IPS-11a (cell line): ENCODE measurements around the gene NUDT1.

ENCODE experiments used
- H3K4me3 ChIP-seq: one replicate; pipeline ENCODE4 v1.5.1; 2013; ENCODE audit warnings: low read depth, low read length, control low read depth

The NUDT1 gene

DNA sequence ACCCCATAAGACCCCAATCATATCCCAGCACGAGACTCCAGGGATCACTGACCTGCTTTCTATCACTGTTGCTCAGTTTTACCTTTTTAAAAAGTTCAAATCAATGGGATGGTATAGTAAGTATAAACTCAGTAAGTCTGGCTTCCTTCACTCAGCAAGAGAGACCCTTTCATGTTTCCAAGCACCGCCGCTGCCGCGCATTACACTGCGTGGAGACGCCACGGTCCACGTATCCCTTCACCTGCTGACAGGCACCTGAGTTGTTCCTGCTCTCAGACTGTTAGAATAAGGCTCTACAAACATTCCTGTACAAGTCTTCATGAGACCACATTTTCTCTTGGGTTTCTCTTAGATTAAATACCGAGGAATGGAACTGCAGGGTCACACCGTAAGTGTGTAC is 37.6 kb upstream of the NUDT1 start:
- no peak overlapping the region for H3K4me3 ChIP-seq

DNA sequence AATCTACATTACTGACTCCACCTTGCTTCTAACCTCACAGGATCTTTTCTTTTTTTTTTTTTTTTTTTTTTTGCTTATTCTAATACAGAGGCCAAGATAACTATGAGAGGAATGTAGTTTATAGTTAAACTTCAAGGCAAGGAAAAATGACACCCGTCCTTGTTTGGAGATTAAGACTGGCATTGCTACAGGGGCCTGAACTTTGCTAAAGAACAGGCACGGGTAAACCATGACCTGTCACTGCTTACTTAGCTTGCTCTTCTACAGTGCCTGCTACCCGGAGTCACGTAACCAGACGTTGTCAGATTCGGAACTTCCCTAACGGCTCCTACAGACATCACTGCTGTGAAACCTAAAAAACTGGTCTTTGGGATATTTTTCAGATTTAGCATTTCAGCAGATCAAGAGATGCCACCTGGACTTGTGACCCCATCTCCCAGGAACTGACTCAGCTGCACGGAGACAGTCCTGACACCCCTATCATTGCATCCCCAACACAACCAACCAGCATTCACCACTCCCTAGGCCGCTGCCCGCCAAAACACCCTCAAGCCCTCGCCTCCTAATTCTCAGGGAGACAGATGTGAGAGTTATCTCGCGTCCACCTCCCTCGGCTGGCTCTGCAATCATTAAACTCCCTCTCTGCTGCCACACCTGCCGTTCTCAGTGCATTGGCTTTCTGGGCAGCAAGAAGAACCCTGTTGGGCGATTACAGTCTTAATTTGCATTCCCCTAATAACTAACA is 36.8 kb upstream of the NUDT1 start:
- H3K4me3 ChIP-seq: no peak overlapping the region

DNA sequence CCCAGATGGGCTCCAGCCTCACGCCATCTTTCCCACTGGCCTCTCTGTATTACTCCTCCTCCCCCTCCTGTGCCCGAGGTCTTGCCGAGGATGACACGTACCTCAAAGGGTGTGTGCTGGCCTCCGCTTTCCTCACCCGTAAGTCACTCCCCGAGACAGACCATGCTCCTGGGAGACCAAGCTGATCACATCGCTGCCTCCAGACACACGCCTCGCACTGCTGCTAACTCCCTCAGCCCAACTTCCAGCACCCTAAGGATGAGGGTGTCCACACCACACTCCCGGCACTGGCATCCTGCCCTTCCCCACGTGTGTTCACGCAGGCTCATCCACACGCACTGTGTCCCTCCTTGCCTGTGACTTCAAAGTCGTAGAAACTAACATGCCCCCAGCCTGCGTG is 33.3 kb upstream of the NUDT1 start:
- no peak overlapping the region for H3K4me3 ChIP-seq

DNA sequence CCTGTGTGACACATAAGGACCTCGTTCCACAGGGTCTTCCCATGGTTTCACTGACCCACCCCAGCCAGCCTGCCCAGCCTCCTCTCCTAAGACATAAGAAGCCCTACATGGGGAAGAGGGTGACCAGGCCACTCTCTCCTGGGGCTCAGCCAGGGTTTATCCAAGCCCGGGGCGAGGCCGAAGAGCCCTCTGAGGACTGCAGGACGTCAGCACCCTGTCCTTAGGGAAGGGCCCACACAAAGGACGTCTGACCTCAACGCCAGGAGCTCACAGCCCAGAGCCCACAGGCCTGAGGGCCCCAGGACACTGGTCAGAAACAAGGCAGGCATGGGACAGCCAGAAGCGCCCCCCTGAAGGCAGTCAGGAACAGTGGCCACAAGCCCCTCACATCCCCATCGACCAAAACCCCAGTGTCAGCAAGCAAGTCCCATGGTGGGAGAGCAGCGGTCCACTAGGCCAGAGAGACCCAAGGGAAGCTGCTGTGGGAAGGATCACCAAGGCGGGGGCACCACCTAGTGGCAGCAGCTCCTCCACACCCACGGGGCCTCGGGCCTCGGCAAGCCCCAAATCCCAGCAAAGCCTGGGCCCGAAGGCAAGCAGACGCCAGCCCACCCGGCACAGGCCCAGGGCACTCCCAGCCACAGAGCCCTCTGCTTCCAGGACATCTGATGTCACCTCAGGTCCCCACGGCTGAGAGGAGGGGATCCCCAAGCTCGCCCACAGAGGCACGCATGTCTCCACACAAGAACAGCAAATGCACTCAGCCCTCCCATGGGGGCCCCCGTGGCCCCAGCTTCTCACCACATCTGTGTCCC is 32.7 kb upstream of the NUDT1 start:
- H3K4me3 ChIP-seq: no peak overlapping the region

DNA sequence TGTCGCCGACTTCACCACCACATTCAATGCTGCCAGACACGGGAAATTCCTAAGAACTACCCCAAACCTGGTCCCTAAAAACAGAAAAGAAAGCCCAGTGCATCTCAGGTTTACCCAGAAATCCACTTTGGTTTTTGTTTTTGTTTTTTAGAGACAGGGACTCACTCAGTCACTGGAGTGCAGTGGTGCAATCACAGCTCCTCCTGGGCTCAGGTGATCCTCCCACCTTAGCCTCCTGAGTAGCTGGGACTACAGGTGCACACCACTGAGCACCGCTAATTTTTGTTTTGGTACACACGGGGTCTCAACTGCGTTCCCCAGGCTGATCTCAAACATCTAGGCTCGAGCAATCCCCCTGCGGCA is 32.1 kb upstream of the NUDT1 start:
- H3K4me3 ChIP-seq: no peak overlapping the region

DNA sequence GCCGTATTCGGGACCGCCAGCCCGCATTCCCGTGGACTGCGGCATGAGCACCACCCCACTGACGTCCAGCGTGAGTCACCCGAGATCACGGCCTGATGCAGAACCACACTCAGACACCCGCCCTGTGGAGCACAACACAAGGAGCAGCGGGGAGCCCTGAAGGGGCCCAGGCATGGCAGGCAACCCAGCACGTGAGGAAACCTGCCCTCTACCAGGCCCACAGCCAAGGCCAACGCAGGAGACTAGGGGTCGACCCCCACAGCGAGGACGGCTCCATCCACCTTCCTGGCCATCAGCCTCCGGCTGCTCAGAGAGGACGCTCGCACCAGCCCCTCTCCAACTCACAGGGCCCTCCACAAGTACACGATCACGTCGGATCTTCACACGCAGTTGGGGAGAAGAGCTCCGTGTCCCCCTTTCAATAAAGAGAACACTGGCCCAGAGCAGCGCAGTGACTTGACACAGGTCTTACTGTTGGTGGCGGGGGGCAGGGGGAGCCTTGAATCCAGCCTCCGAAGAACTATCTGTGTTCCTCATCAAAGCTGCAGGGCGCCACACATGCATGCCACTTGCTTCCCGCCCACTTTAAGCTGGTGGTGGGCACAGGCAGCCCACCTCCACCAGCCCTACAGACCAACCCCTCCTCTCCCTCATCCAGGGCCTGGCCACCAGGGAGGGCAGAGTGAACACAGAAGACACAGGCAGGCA is 31.3 kb upstream of the NUDT1 start:
- H3K4me3 ChIP-seq: no peak overlapping the region

DNA sequence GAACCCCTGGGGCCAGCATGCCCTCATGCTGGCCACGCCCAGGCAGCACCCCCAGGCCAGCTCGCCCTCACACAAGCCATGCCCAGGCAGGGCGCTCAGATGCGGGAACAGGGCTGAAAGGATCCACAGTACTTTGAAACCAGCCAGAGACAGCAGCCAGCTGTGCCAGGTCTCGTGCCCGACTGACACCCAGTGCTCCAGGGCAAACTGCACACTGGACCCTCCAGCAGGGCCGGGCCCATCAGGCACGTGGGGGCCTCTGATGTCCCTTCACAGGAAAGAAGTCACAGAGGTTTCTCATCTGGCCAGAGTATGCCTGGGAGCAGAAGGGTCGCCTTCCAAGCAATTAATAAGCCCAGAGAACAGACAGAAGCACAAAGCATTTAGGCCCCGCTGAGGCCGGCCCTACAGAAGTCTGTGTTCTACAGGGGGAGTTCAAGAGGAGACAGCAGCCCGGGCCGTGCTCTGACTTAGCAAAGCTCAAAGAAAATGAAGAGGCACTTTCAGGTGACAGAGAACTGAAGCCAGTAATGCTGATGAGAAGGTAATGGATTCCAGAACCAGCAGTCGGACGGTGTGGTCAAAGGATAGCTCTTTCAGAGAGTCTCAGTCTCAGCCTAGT is 30.7 kb upstream of the NUDT1 start:
- H3K4me3 ChIP-seq: no peak overlapping the region

DNA sequence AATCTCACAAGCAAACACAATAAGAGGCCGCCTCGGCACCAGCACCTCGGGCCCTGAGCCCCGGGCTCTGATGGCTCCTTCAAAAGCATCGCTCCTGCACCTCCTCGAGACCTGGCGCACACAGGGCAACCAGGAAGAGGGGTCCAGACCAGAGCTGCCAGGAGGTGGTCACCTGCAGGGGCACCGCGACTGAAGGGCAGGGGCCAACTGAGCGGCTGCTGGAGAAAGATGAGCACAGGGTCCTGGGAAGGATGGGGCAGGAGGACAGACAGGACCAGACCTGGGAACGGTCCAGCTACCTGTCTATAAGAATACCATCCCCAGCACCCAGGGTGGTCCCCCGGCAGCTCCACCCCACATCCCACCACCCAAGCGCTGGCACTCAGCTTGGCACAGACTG is 30.1 kb upstream of the NUDT1 start:
- no peak overlapping the region for H3K4me3 ChIP-seq

DNA sequence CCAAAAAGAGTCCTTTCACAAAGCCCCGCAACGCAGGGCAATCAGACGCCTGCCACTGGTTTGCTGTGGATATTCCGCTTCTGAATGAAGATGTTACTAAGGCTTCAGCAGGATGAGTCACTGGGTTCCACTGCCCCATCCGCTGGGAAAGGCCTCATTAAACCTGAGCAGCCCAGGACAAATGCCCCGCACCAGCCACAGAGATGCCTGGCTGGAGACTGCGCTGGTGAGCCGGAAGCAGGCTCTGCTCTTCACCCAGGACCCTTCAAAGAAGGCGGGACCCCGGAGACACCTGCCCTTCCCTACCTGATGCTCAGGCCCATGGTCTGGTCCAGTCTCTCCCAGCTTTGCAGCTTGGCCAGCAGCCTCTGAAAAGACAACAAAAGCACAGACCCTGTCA is 29.1 kb upstream of the NUDT1 start:
- H3K4me3 ChIP-seq: no peak overlapping the region

DNA sequence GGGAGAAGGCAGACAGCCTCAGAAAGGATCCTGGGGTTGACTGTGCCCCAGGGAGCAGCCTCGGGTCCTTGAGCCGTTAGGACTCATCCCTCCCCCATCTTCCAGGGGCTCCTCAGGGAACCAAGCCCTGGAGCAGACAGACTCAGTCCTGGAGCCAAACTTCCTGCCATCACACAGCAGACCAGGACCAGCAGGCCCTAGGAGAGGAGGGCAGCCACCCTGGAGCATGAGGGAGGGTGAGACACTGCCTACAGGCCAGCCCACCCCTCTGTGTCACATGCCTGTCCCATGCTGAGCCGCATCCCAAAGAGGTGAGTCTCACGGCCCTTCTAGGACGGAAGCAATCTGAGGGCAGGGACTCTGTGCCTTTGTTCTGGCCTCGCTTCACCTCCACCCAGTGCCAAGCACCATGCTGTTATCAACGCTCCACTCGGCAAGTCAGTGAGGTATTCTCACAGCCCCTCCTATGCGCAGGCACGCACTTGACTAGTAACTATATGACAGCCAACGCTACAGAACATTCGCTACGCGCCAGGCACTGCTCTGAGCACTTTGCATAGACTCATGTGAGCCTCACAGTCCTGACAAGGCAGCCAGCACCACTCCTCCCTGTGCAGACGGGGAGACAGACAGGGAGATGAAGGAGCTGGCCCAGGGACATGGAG is 28.3 kb upstream of the NUDT1 start:
- no peak overlapping the region for H3K4me3 ChIP-seq

DNA sequence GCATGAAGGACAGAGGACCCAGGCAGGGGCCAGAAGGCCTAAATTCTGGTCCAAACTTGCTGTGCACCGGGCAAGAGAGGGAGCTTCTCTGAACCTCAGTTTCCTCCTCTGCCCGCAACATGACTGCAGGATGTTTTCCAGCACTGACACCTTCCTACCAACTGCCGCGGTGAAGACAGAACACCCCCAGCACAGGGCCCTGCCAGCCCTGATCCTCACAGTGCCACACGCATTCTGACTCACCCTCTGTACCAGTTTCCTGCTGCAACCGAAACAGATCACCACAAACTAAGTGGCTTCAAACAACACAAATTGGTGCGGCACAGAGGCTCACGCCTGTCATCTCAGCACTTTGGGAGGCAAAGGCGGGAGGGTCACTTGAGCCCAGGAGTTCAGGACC is 27.4 kb upstream of the NUDT1 start:
- H3K4me3 ChIP-seq: no peak overlapping the region

DNA sequence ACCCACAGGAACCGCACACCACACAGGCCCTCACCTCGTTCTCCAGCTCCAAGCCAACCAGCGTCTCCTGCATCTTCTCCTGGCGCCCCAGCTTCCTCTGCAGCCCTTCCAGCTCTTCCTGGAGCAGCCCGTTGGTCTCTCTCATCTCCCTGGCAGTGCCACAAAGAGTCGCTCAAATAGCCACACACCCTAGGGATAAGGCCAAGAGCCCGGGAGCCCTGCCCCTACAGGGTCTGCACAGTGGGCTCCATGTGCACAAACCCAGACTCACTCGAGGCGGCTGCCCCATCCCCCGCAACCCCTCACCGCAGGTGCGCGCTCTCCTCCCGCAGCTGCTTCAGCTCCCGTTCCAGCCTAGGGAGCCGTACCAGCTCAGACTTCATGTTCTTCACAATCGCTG is 26.2 kb upstream of the NUDT1 start:
- H3K4me3 ChIP-seq: no peak overlapping the region

DNA sequence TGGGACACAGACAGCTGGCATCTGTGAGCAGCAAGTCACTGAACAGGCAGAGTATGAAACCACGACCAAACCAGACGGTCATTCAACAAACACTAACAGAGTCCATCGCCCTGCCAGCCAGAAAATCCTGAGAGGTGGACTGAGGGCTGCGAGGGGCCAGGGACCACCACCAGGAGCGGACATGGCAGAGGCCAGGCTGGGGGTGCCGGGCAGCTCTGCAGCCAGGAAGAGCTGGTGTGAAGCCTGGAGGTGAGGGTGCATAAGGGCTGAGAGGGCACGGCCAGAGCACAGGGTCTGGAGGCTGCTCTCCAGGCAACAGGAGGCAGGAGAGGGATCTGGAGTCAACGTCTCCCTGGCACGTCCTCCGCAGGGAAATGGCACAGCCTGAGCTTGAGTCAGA is 24.8 kb upstream of the NUDT1 start:
- no peak overlapping the region for H3K4me3 ChIP-seq

DNA sequence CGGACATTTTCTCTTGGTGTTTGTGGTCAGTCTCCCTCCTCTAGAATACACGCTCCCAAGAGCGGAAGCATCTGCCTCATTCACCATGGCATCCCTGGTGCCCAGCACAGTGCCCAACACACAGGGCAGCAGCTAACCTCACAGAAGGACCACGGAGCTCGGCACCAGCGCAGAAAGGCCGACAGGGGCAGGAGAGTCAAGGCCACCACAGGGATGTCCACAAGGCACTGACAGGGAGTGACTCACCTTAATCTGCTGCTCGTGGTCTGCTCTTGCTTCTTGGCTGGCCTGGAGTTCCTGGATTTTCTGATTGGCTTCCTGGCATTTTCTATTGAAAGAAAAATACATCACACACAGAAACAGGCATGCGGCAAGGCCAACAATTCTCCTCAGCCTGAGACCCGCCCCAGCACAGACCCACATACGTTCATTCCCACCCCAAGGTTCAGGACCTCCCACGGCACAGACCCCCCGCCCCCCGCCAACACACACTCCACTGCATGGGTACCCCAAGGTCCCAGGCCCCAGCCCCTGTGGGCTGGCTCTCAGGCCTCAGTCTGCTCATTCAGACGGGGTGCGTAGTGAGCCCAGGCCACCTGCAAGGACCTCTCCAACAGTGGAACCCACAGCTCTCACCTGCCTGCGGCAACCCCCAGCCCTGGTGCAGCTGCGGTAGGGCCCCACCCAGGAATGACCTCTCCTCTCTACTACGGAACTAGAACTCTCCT is 24.1 kb upstream of the NUDT1 start:
- H3K4me3 ChIP-seq: no peak overlapping the region

DNA sequence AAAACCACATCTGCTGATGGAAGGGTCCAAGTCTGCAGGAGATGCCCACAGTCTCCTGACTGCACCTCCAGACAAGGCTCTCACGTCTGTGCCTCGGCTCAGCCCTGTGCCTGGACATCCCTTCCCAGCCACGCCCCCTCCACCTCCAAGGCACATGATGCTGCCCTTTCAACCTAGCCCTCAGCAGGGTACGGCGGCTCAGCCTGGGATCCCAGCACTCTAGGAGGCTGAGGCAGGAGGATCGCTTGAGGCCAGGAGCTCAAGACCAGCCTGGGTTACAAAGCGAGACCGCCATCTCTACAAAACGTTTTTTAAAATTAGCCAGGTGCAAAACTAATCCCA is 23.6 kb upstream of the NUDT1 start:
- H3K4me3 ChIP-seq: no peak overlapping the region

DNA sequence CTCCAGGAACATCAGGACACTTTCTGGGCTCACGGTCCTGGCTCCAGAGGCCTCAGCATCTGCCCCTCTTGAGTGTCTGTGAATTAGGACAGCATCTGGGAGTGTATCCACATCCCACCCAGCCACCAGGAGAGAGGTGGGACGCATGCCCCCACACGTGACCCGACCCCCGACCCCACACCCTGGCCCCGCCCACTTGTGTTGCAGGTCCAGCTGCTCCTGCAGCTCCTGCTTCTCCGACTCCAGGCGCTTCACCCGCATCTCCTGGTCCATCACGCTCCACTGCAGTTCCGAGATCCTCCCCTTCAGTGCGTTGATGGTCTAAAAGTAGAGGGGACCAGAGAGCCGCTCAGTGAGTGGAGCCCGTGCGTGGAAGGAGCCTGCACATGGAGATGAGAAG is 22.9 kb upstream of the NUDT1 start:
- no peak overlapping the region for H3K4me3 ChIP-seq

DNA sequence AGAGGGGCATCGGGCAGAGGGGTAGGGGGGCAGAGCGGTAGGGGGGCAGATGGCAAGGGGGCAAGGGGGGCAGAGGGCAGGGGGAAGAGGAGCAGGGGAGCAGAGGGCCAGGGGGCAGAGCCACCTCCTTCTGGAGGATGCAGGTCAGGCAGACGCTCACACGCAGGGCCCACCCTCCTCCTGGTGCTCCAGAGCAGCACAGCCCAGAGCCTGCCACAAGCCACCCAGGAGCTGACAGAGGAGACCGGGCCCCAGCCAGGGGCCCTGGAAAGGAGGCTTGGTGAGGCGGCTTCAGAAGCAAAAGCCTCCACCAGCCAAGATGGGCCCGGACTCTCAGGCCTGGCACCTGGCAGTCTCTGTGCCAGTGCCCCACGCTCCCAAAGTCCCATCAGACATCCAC is 22.4 kb upstream of the NUDT1 start:
- H3K4me3 ChIP-seq: no peak overlapping the region

DNA sequence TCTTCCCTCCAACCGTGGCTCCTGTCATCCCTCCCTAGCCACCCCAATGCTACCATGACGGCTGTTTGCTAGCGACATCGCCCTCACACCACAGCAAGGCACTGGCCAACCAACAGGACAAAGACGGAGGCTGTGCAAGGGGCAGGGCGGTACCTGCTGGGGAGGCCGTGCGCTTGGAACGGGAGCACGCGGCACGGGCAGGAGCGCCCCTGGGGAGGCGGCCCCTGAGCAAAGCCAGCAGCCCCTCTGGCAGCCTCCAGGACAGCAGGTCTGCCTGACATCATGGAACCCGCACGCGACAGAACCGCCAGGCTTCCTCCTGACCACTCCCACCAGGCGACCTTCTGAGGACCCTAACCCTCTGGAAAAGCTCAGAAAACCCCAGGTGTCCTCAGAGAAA is 22.0 kb upstream of the NUDT1 start:
- H3K4me3 ChIP-seq: no peak overlapping the region

DNA sequence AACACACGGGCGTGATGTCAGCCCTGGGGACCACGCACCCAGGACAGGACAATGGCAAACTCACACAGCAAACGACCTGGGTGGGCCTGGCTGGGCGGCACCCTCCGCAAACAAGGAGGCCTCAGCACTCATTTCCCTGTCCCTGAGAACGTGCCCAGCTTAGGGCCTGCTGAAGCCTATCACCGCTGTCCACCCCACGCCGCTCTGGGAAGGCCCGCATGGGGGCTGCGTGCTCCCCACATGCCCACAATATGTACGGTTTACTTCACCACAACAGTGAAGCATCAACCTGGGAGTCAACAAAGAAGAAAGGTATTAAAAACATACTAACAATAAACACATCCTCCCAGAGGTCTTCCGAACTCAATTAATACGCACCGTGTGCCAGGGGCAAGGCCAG is 21.5 kb upstream of the NUDT1 start:
- H3K4me3 ChIP-seq: no peak overlapping the region

DNA sequence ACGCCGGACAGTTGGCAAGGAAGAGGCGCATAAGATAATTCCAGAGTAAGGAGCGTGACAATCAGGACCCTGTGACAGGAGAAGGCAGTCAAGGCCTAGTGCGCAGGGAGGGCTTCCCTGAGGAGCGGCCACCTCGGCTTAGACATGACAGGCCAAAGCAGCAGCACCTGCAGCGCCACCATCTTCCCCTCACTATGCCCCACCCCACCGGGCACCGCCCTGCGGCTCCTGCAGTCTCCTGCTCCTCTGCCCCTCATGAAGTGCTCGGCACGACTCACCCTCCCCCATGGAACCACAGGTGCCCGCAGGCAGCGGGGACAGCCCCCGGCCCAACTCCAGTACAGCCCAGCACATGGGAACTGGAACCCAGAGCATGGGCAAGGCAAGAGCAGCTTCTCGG is 21.1 kb upstream of the NUDT1 start:
- H3K4me3 ChIP-seq: no peak overlapping the region

DNA sequence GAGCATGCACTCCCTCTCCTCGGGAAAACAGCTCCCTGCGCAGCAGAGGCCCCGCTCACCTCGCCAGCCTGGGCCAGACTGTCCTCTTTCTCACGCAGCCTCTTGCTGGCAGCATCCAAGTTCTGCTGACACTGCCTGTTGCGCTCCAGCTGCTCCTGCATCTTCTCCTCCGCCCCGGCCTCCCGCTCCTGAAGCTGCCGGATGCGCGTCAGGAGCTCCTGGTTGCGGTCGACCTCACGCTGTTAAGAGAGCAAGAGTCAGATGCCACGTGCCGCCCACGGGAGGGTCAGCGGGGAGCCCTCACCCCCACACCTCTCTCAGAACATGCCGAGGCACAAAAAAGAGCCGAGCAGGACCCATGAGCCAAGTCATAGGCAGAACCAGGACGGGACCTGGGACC is 19.5 kb upstream of the NUDT1 start:
- no peak overlapping the region for H3K4me3 ChIP-seq
